T-helper 17 cell (primary cell): ENCODE measurements around the gene TMEM59L. TPM values are rescaled to one million over a fixed set of nuclear protein-coding genes. Genes with fewer than 3 reads are reported as not detected.

ENCODE experiments used
- ATAC-seq: fragments of 150-1000 bp; cut with Tn5 transposase; 2 replicates; pipeline ENCODE4 v1.10.0; 2021; ENCODE audit warnings: mild to moderate bottlenecking, moderate library complexity
- DNase-seq, 3 donors: peaks; one replicate each; pipeline versions ENCODE4 v3.0.0 to v3.0.0-alpha.2; 2020 to 2021
- H3K9me3 ChIP-seq: one replicate; pipeline ENCODE4 v1.7.0; 2013; ENCODE audit warnings: low read length, mild to moderate bottlenecking; ENCODE audit not compliant: control insufficient read depth, poor library complexity, severe bottlenecking
- H3K27ac Mint-ChIP-seq: one replicate; pipeline ENCODE4 v1.8.0; 2022; ENCODE audit warnings: mild to moderate bottlenecking, moderate library complexity, mixed read lengths
- H3K27me3 Mint-ChIP-seq: one replicate; pipeline ENCODE4 v1.8.0; 2022; ENCODE audit warnings: mixed read lengths
- H3K36me3 Mint-ChIP-seq: one replicate; pipeline ENCODE4 v1.8.0; 2022; ENCODE audit warnings: low read depth, mixed read lengths
- H3K4me1 Mint-ChIP-seq: one replicate; pipeline ENCODE4 v1.8.0; 2022; ENCODE audit warnings: mild to moderate bottlenecking, mixed read lengths
- H3K4me3 Mint-ChIP-seq: one replicate; pipeline ENCODE4 v1.8.0; 2022; ENCODE audit warnings: mild to moderate bottlenecking, moderate library complexity, mixed read lengths
- total RNA-seq, 4 donors: library from RNA in 2 of 4; stranded (reverse) in 2 of 4; gene quantifications; one replicate each; pipeline ENCODE4 v1.2.3 and lab custom pipeline; 2022 to 2026

TMEM59L gene
- total RNA-seq, 2 donors from 2014 or later: 0.29 TPM; not detected in 1

GRCh38 chr19:18668252-18668631, 55.6 kb downstream of the TMEM59L start:
- H3K27me3 Mint-ChIP-seq: no peaks in the 10 kb centered on the region
- no peaks in the 10 kb centered on the region for H3K36me3 Mint-ChIP-seq
- DNase-seq: no peak
- H3K4me1 Mint-ChIP-seq: no peaks in the 10 kb centered on the region
- no peak overlapping the region for H3K4me3 Mint-ChIP-seq
- ATAC-seq: no peak
- no peak overlapping the region for H3K27ac Mint-ChIP-seq
- H3K9me3 ChIP-seq: no peaks in the 10 kb centered on the region

- H3K36me3 Mint-ChIP-seq: no peaks in the 10 kb centered on the region
- H3K27ac Mint-ChIP-seq: peak overlapping the region; percentile 19
- H3K4me3 Mint-ChIP-seq: no peak overlapping the region
- no peaks in the 10 kb centered on the region for H3K9me3 ChIP-seq
- no peaks in the 10 kb centered on the region for H3K4me1 Mint-ChIP-seq
- DNase-seq (no peak), ATAC-seq (no peak)
- H3K27me3 Mint-ChIP-seq: no peaks in the 10 kb centered on the region
Measured at GRCh38 chr19:18668744-18669523, 56.3 kb downstream of the TMEM59L start.

- ATAC-seq (no peak), DNase-seq (no peak)
- Mint-ChIP-seq H3K4me1 (no peaks in the 10 kb centered on the region), H3K4me3 (no peak overlapping the region), H3K36me3 (no peaks in the 10 kb centered on the region), H3K27me3 (no peaks in the 10 kb centered on the region), H3K27ac (peak overlapping the region; percentile 19)
- H3K9me3 ChIP-seq: no peaks in the 10 kb centered on the region
Measured at GRCh38 chr19:18669524-18669817, 56.8 kb downstream of the TMEM59L start.

- no peak for DNase-seq
- H3K27ac Mint-ChIP-seq: peak overlapping the region; percentile 19
- H3K27me3 Mint-ChIP-seq: no peaks in the 10 kb centered on the region
- no peaks in the 10 kb centered on the region for H3K9me3 ChIP-seq
- no peaks in the 10 kb centered on the region for H3K4me1 Mint-ChIP-seq
- H3K36me3 Mint-ChIP-seq: no peaks in the 10 kb centered on the region
- ATAC-seq: no peak
- no peak overlapping the region for H3K4me3 Mint-ChIP-seq
Measured at GRCh38 chr19:18669883-18670282, 57.2 kb downstream of the TMEM59L start.

GRCh38 chr19:18670312-18670711, 57.6 kb downstream of the TMEM59L start:
- no peaks in the 10 kb centered on the region for H3K36me3 Mint-ChIP-seq
- ATAC-seq (no peak), DNase-seq (no peak)
- no peaks in the 10 kb centered on the region for H3K4me1 Mint-ChIP-seq
- H3K9me3 ChIP-seq: no peaks in the 10 kb centered on the region
- H3K27ac Mint-ChIP-seq: peak overlapping the region; percentile 19
- no peak overlapping the region for H3K4me3 Mint-ChIP-seq
- no peaks in the 10 kb centered on the region for H3K27me3 Mint-ChIP-seq

Other genes with a start within 250 kb of the TMEM59L start
- gene GDF15, start 226.7 kb upstream of the TMEM59L start, total RNA-seq: under 1 TPM; 0.29 to 0.85 TPM
- gene LRRC25, start 215.2 kb upstream of the TMEM59L start, total RNA-seq: 1 to 10 TPM in 1 of 2 donors, under 1 TPM in 1; 0.63 to 3.2 TPM
- 100 to 1,000 TPM; 112 to 113 TPM for gene SSBP4, start 193.5 kb upstream of the TMEM59L start, total RNA-seq
- 10 to 100 TPM; 37.6 to 39.6 TPM for gene ISYNA1, start 174.7 kb upstream of the TMEM59L start, total RNA-seq
- gene ELL, start 90.8 kb upstream of the TMEM59L start, total RNA-seq: 10 to 100 TPM; 51.0 to 62.8 TPM
- gene FKBP8, start 69.3 kb upstream of the TMEM59L start, total RNA-seq: 100 to 1,000 TPM; 149 to 186 TPM
- 10 to 100 TPM; 69.6 to 78.5 TPM for gene KXD1, start 55.0 kb upstream of the TMEM59L start, total RNA-seq
- 1,000 to 10,000 TPM; 1,880 to 1,939 TPM for gene UBA52, start 41.0 kb upstream of the TMEM59L start, total RNA-seq
- gene REX1BD, start 24.1 kb upstream of the TMEM59L start, total RNA-seq: 10 to 100 TPM; 89.1 to 97.1 TPM
- not detected for gene CRLF1, start 6.1 kb upstream of the TMEM59L start, total RNA-seq
- 10 to 100 TPM; 13.0 to 17.9 TPM for gene KLHL26, start 24.2 kb downstream of the TMEM59L start, total RNA-seq
- gene CRTC1, start 70.8 kb downstream of the TMEM59L start, total RNA-seq: 10 to 100 TPM; 14.4 to 15.3 TPM
- gene COMP, start 178.4 kb downstream of the TMEM59L start, total RNA-seq: not detected
- gene UPF1, start 219.1 kb downstream of the TMEM59L start, total RNA-seq: 100 to 1,000 TPM; 135 to 143 TPM